Nephron progenitor cell (in vitro differentiated cells): ENCODE measurements around the gene ZDHHC16.
A peak's percentile ranks its signal among the peaks of the same experiment; 100 is the strongest.

Experiments used
- DNase-seq: peaks from one replicate; pipeline ENCODE4 v3.0.0; 2021
- H3K27ac Mint-ChIP-seq: 2 replicates; pipeline ENCODE4 v1.8.0; 2021; ENCODE audit warnings: mild to moderate bottlenecking, moderate library complexity, mixed read lengths
- H3K27me3 Mint-ChIP-seq: 2 replicates; pipeline ENCODE4 v1.8.0; 2021; ENCODE audit warnings: mild to moderate bottlenecking, low read depth, mixed read lengths; ENCODE audit not compliant: poor library complexity
- H3K36me3 Mint-ChIP-seq: 2 replicates; pipeline ENCODE4 v1.8.0; 2021; ENCODE audit warnings: low read depth, mixed read lengths
- H3K4me1 Mint-ChIP-seq: 2 replicates; pipeline ENCODE4 v1.8.0; 2021; ENCODE audit warnings: mixed read lengths
- H3K4me3 Mint-ChIP-seq: 2 replicates; pipeline ENCODE4 v1.8.0; 2021; ENCODE audit warnings: mild to moderate bottlenecking, moderate library complexity, mixed read lengths
- H3K9me3 Mint-ChIP-seq: 2 replicates; pipeline ENCODE4 v1.8.0; 2021; ENCODE audit warnings: mild to moderate bottlenecking, moderate library complexity, mixed read lengths
- TF ChIP-seq, protein P1 (sequence below): fragments of 200-600 bp; sonication (generic); IDR thresholded peaks from 2 replicates; pipeline ENCODE4 v1.5.0; 2021; ENCODE audit warnings: antibody characterized with exemption

Gene ZDHHC16

GRCh38 chr10:97428572-97428981 lies 17.4 kb upstream of the ZDHHC16 start:
- Mint-ChIP-seq H3K9me3 (no peaks in the 10 kb centered on the region), H3K4me1 (peaks cover 21% of the 10 kb centered on the region), H3K27me3 (peaks cover 3% of the 10 kb centered on the region), H3K27ac (peak overlapping the region; percentile 91), H3K36me3 (peaks cover 41% of the 10 kb centered on the region), H3K4me3 (peak overlapping the region; percentile 94)
- no peak for DNase-seq
- TF ChIP-seq, protein P1, sequence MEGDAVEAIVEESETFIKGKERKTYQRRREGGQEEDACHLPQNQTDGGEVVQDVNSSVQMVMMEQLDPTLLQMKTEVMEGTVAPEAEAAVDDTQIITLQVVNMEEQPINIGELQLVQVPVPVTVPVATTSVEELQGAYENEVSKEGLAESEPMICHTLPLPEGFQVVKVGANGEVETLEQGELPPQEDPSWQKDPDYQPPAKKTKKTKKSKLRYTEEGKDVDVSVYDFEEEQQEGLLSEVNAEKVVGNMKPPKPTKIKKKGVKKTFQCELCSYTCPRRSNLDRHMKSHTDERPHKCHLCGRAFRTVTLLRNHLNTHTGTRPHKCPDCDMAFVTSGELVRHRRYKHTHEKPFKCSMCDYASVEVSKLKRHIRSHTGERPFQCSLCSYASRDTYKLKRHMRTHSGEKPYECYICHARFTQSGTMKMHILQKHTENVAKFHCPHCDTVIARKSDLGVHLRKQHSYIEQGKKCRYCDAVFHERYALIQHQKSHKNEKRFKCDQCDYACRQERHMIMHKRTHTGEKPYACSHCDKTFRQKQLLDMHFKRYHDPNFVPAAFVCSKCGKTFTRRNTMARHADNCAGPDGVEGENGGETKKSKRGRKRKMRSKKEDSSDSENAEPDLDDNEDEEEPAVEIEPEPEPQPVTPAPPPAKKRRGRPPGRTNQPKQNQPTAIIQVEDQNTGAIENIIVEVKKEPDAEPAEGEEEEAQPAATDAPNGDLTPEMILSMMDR, result no peak

- H3K4me3 Mint-ChIP-seq, result no peak overlapping the region
- H3K9me3 Mint-ChIP-seq, result no peaks in the 10 kb centered on the region
These were observed 11.9 kb upstream of the ZDHHC16 start for GRCh38 chr10:97434055-97434454.

GRCh38 chr10:97434557-97434956 lies 11.4 kb upstream of the ZDHHC16 start:
- H3K27ac Mint-ChIP-seq, result peak overlapping the region; percentile 96
- H3K27me3 Mint-ChIP-seq, result no peaks in the 10 kb centered on the region
- no peaks in the 10 kb centered on the region for H3K9me3 Mint-ChIP-seq
- H3K4me1 Mint-ChIP-seq, result peaks cover 1% of the 10 kb centered on the region
- TF ChIP-seq, protein P1, result no peak
- no peak for DNase-seq
- no peak overlapping the region for H3K4me3 Mint-ChIP-seq
- H3K36me3 Mint-ChIP-seq, result peaks cover 42% of the 10 kb centered on the region

More at GRCh38 chr10:97434055-97434454, 11.9 kb upstream of the ZDHHC16 start:
- Mint-ChIP-seq H3K4me1 (peaks cover 6% of the 10 kb centered on the region), H3K27me3 (no peaks in the 10 kb centered on the region), H3K27ac (peak overlapping the region; percentile 96), H3K36me3 (peaks cover 42% of the 10 kb centered on the region)
- no peak for DNase-seq
- TF ChIP-seq, protein P1, result no peak

DNA sequence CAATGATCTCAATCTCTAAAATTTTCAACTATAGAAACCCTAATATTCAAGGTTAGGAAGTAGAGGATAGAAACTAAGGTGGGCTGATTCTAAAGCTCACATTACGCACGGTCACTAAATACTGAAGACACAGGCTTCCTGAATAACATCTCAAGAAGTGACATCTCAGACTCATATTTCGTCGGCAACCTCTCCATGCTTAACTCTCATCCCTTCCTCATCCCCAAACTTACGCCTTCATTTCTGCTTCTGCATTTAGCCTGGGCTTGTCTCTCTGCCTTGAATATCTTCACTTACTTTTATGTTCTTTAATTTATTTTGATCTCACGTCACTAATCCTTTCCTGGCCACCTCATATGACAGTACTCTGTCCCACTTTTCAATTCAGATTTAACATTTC lies 10.8 kb upstream of the ZDHHC16 start:
- TF ChIP-seq, protein P1, result no peak
- Mint-ChIP-seq H3K36me3 (peaks cover 40% of the 10 kb centered on the region), H3K4me3 (no peak overlapping the region), H3K27me3 (no peaks in the 10 kb centered on the region), H3K4me1 (no peaks in the 10 kb centered on the region), H3K27ac (peak overlapping the region; percentile 76), H3K9me3 (no peaks in the 10 kb centered on the region)
- no peak for DNase-seq

DNA sequence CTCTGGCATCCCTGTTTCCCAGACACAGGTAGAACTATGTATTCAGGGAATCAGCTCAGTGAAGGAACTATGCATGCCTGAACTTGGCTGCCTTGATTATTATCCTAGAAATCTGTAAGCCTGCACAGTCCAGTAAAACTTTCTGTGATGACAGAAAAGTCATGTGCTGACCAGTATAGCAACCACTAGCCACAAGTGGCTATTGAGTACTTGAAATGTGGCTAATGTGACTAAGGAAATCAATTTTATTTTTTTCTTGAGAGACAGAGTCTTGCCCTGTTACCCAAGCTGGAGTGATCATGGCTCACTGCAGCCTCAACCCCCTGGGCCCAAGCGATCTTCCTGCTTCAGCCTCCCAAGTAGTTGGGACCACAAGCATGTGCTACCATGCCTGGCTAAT lies 3.7 kb upstream of the ZDHHC16 start:
- H3K36me3 Mint-ChIP-seq, result peaks cover 30% of the 10 kb centered on the region
- peaks cover 20% of the 10 kb centered on the region for H3K4me1 Mint-ChIP-seq
- H3K27ac Mint-ChIP-seq, result no peak overlapping the region
- no peaks in the 10 kb centered on the region for H3K9me3 Mint-ChIP-seq
- H3K27me3 Mint-ChIP-seq, result no peaks in the 10 kb centered on the region
- DNase-seq, result no peak
- TF ChIP-seq, protein P1, result no peak
- H3K4me3 Mint-ChIP-seq, result no peak overlapping the region

DNA sequence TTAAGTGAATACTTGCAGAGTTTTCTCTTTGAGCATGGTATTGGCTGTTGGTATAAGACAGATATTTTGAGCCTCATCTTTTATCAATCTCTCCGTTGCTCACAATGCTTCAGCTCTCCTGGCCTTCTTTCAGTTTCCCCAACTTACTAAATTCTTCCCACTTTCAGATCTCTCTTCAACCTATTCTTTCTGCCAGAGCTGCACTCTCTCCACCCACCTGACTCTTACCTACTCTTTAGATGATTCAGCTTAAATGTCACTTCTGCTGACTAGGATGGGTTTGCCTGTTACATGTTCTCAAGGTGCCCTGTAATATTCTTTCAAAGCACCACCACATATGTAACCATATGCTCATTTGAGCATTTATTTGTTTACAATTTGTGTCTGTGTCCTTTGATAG lies 1.8 kb upstream of the ZDHHC16 start:
- no peaks in the 10 kb centered on the region for H3K9me3 Mint-ChIP-seq
- peaks cover 34% of the 10 kb centered on the region for H3K36me3 Mint-ChIP-seq
- H3K27ac Mint-ChIP-seq, result no peak overlapping the region
- H3K4me1 Mint-ChIP-seq, result peaks cover 37% of the 10 kb centered on the region
- no peaks in the 10 kb centered on the region for H3K27me3 Mint-ChIP-seq
- peak overlapping the region; percentile 96 for H3K4me3 Mint-ChIP-seq
- TF ChIP-seq, protein P1, result no peak
- no peak for DNase-seq
